ENCODE data around the gene EFNA2.

The EFNA2 gene

DNA sequence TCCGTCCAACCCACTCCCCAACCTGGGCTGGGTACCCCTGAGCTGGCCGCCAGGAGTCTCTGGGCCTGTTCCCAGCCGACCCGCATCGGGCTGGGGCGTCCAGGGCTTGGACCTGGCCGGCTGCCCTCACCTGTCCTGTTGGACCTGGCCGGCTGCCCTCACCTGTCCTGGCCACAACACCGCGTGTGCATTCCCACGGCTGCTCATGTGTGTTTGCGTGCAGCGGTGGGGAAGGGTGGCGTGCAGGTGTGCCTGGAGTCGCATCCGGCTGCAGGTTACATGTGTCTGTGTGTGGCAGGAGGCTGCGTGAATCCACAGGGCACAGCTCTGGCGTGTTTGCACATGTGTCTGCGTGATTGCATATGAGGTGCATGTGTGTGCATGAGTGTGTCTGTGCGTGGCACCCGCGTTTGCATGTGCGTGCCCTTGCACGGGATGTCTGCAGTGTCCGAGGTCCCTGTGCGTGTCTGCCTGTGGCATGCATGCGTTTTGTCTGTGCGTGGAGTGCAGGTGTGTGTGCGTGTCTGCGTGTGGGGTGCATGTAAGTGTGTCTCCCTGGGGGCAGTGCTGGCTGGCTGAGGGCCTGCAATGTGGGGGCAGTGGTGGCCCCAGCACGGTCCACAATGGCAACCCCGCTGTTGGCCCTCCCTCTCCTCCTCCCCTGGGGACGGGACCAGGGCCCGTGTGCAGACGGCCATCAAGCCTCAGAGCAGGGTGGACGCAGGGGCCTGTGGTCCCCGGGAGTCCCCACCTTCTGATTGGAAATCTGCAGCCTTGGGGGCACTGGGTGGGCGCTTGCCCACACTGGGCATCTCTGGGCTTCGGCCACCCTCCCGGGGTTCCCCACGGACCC is 3.4 kb downstream of the EFNA2 start:
- TF ChIP-seq, protein P1, sequence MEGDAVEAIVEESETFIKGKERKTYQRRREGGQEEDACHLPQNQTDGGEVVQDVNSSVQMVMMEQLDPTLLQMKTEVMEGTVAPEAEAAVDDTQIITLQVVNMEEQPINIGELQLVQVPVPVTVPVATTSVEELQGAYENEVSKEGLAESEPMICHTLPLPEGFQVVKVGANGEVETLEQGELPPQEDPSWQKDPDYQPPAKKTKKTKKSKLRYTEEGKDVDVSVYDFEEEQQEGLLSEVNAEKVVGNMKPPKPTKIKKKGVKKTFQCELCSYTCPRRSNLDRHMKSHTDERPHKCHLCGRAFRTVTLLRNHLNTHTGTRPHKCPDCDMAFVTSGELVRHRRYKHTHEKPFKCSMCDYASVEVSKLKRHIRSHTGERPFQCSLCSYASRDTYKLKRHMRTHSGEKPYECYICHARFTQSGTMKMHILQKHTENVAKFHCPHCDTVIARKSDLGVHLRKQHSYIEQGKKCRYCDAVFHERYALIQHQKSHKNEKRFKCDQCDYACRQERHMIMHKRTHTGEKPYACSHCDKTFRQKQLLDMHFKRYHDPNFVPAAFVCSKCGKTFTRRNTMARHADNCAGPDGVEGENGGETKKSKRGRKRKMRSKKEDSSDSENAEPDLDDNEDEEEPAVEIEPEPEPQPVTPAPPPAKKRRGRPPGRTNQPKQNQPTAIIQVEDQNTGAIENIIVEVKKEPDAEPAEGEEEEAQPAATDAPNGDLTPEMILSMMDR (IDR thresholded peaks at IDR 0.05; ENCODE audit: insufficient read depth, low read depth, low read length, missing control alignments), result no peak
- DNase-seq (ENCODE audit: low read depth), result no peak

DNA sequence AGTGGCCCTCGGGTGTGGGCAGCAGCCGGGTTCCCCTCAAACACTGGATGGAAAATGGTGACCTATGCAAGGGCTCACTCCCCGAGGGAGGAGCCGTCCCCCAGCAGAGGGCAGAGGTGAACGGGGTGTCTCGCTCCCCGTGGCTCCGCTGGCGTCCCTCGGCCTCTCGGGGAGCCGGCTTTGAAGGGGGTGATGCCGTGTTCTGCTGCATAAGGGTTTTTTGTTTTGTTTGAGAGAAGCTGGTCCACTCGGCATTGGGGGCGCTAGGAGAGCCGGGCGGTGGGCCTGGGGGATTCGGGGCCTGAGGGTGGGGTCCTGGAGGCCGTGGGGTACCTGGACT is 4.0 kb downstream of the EFNA2 start:
- TF ChIP-seq, protein P1 (IDR thresholded peaks at IDR 0.05; ENCODE audit: insufficient read depth, low read depth, low read length, missing control alignments), result no peak
- no peak for DNase-seq (ENCODE audit: low read depth)

More for the DNA sequence above, 3.4 kb downstream of the EFNA2 start:
- no peak overlapping the region for H3K4me3 ChIP-seq (ENCODE audit: low read length)

DNA sequence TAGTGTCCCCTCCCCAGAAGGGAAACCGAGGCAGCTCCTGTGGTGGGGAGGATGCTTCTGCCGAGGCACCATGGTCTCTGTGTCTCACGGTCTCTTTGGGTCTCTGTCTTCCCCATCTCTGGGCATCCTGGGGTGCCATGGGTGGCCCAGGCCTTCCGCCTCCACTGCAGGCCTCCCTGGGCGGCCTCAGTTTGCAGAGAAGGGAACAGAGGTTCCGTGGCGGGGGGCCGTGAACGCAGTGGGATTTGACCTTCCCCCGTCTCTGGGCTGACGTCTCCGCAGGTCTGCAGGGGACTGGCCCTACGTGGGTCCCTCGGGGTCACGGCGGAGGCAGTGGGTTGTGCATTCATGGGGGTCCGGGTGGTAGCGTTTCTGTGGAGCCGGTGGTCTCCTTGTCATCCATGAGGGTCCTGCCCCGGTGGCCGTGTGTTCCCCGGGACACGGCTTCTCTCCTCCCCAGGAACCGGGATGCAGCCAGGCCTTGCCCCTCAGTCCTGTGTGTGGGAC is 4.6 kb downstream of the EFNA2 start:
- H3K4me3 ChIP-seq (ENCODE audit: low read length), result no peak overlapping the region
- DNase-seq (ENCODE audit: low read depth), result no peak
- TF ChIP-seq, protein P1 (IDR thresholded peaks at IDR 0.05; ENCODE audit: insufficient read depth, low read depth, low read length, missing control alignments), result no peak

More for the DNA sequence above, 4.0 kb downstream of the EFNA2 start:
- H3K4me3 ChIP-seq (ENCODE audit: low read length), result no peak overlapping the region

DNA sequence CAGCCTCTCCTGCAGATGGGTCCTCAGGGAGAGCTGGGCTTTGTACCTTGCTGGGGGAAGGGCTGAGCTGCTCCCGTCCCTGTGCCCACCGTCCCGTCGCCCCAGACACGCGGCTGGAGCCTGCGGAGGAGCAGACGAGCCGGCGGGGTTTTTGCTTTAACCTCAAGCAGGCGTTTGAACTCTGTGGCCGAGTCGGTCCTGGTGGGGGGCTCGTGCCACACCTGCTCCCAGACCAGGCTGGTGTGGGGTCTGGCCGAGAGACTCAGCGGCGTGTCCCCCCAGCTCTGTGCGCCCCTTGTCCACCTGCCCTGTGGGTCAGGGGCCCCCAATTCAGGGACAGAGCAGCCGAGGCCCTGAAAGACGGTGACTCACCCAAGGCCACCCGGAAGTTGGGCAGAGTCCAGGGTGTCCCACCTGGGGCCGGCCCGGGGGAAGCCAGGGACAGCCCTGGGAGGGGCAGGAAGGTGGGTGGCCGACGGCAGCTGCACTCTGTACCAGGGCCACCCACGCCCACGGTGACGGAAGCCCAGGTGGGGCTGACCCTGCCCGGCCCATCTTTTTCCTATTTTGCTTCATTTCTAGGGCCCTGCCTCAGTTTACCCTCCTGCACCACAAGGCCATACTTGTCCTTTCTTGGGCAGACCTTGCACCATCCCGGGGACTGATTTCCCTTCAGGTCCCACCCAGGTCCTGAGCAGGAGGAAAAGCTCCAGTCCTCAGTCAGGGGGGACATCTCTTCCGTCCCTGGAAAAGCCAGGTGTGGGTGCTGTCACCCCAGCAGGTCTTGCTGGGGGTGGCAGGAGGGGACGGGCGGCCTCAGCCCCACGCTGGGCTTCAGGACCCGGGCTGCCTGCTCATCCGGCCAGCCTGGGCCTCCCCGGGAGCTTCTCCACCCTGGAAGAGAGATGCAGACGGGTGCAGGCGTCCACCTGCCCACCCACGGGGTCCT is 5.3 kb downstream of the EFNA2 start:
- no peak overlapping the region for H3K4me3 ChIP-seq (ENCODE audit: low read length)
- TF ChIP-seq, protein P1 (IDR thresholded peaks at IDR 0.05; ENCODE audit: insufficient read depth, low read depth, low read length, missing control alignments), result no peak
- DNase-seq (ENCODE audit: low read depth), result no peak

DNA sequence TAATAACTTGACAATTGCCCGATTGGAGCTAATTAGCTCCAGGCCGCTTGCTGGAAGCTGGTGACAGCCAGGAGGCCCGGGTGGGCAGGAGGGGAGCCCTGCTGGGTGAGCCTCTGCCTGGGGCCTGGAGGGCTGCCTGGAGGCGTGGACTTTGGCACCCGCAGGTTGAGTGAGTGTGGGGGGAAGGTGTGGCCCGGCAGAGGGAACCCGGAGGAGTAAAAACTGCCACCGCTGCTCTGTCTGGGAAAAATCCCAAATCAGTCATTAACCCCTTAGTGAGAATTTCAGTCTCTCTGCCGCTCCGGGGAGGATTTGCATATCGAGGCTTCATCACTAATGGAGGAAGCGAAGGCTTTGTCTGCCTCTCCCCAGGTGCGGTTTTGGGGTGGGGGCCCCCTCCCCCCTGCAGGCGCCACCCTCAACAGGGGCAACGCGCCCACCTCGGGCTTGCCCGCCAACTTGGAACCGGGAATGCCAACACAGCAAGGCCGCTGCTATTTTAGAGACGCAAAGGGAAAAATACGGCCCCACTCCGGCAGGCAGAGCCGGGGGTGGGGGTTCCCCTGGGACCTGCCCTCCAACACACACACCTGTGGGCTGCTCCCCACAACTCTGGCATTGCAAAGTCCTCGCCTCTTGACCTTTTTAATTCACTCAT is 6.2 kb downstream of the EFNA2 start:
- TF ChIP-seq, protein P1 (IDR thresholded peaks at IDR 0.05; ENCODE audit: insufficient read depth, low read depth, low read length, missing control alignments), result no peak
- H3K4me3 ChIP-seq (ENCODE audit: low read length), result no peak overlapping the region
- DNase-seq (ENCODE audit: low read depth), result no peak

DNA sequence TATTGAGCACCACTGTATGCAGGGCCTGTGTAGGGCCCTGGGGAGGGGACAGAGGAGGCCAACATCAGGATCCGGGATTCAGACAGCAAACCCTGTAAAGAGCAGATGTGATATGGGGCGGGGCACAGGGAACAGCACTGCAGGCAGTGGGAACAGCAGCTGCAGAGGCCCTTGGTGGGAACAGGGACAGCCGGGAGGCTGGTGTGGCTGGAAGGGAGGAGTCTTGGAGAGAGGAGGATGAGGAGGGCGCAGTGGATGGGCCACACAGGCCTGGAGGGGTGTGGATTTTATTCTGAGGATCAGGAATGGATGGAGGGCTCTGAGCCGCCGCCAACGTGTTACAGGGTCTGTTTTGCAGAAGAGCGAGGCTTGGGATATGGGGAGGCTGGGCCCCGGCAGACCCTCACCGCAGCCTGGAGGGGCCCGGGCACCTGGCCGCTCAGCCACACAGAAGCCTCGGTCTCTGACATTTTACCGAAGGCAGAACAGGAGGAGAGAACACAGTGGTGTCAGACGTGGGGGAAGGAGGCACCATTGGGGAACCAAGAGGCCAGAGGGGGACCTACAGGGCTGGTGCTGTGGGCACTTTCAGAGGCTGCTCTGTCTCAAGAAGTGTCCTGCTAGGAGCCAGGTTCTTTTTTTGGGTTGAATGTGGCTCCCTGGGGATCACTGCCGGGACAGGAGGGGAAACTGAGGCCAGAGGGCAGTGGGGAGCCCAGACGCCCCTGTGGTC is 6.9 kb downstream of the EFNA2 start:
- no peak overlapping the region for H3K4me3 ChIP-seq (ENCODE audit: low read length)
- TF ChIP-seq, protein P1 (IDR thresholded peaks at IDR 0.05; ENCODE audit: insufficient read depth, low read depth, low read length, missing control alignments), result no peak

More for the DNA sequence above, 6.9 kb downstream of the EFNA2 start:
- DNase-seq (ENCODE audit: low read depth), result no peak
